Thyroid gland (tissue), 4 donors: ENCODE measurements around the gene PLEKHS1. TPM values are rescaled to one million over a fixed set of nuclear protein-coding genes. Genes with fewer than 3 reads are reported as not detected.

Source experiments
- DNase-seq, 2 donors: peaks; one replicate each; pipeline ENCODE4 v3.0.0-alpha.2; 2019
- H3K27ac ChIP-seq, 3 donors: fragments of 200-600 bp; sonication (generic); 1 replicate in 2 of 3; 2 replicates in 1 of 3; pipeline ENCODE4 v1.5.1; 2016 to 2019; ENCODE audit warnings: mild to moderate bottlenecking in 1 of 3, moderate library complexity in 1 of 3
- H3K27me3 ChIP-seq: fragments of 200-600 bp; sonication (generic); one replicate; pipeline ENCODE4 v1.5.1; 2019
- H3K36me3 ChIP-seq, 2 donors: fragments of 200-600 bp; sonication (generic); one replicate each; pipeline ENCODE4 v1.5.1; 2016 to 2019
- H3K4me1 ChIP-seq, 2 donors: fragments of 200-600 bp; sonication (generic); one replicate each; pipeline ENCODE4 v1.5.1; 2017 to 2019
- H3K4me3 ChIP-seq, 3 donors: fragments of 200-600 bp; sonication (generic); replicated peaks in 1 of 3; 1 replicate in 2 of 3; 2 replicates in 1 of 3; pipeline ENCODE4 v1.5.1; 2016; ENCODE audit warnings: mild to moderate bottlenecking in 1 of 3
- H3K9me3 ChIP-seq: fragments of 200-600 bp; sonication (generic); one replicate; pipeline ENCODE4 v1.5.1; 2017
- POLR2A ChIP-seq, 2 donors: fragments of 450-650 bp; IDR thresholded peaks; one replicate each; pipeline ENCODE4 v1.6.1; 2017; ENCODE audit warnings: antibody characterized with exemption in 2 of 2, mild to moderate bottlenecking in 2 of 2, moderate library complexity in 1 of 2
- WGBS, 2 donors: methylation state at CpG; one replicate each; pipeline ENCODE4 v1.1.5; 2017; 5-methylcytosine and 5-hydroxymethylcytosine counted together
- intact Hi-C: fragments of 100-400 bp; cut with DNase I; formaldehyde crosslinking; loops from one replicate; pipeline ENCODE4 v1.15.1; 2023
- total RNA-seq, 4 donors: library from RNA; depleted of rRNA; stranded (reverse); fragments of >200 nt; gene quantifications; one replicate each; pipeline ENCODE4 v1.2.3, GENCODE V29; 2016
- TF ChIP-seq, protein P1 (sequence below), 6 experiments: fragments of 200-600 bp in 3 of 6; fragments of 450-650 bp in 3 of 6; sonication (generic) in 3 of 6; IDR thresholded peaks; one replicate each; pipeline ENCODE4 v1.5.1; 2016 to 2019; ENCODE audit warnings: antibody characterized with exemption in 6 of 6, mild to moderate bottlenecking in 2 of 6, inconsistent platforms in 1 of 6, moderate library complexity in 1 of 6

The PLEKHS1 gene
- total RNA-seq: not detected

DNA sequence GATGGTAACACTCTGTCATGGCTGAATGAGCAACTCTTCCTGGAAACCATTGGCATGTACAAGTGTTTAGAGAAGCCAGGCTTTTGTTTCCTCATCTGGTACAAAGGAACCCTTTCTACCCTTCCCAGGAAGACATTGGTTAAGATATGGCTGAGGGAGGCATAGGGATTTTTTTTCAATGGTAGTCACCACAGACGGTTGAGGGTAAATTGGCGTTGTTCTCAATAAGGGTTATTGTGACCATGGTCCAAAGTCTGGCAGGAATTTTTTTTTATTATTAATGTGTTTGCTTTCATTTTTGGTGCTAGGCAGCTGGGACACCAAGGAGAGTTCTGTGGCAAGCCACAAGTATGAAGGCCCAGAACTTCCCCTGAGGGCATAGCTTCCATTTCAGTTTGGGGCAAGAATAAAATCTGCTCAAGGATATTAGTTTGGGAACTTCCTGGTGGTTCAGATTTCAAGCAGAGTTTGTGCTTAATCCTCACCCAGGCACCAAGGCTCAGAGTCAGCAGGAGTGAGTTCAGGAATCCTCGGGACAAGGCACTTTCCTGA is at the start of gene PLEKHS1:
PLEKHS1 (plus strand) TSS at position 502 of the 552 bp plus-strand sequence. CDS start 3,596 bp downstream, outside the sequence.
- 65 to 94% methylated on average over 3 of the region's 3 CpGs for WGBS, 2 donors

DNA sequence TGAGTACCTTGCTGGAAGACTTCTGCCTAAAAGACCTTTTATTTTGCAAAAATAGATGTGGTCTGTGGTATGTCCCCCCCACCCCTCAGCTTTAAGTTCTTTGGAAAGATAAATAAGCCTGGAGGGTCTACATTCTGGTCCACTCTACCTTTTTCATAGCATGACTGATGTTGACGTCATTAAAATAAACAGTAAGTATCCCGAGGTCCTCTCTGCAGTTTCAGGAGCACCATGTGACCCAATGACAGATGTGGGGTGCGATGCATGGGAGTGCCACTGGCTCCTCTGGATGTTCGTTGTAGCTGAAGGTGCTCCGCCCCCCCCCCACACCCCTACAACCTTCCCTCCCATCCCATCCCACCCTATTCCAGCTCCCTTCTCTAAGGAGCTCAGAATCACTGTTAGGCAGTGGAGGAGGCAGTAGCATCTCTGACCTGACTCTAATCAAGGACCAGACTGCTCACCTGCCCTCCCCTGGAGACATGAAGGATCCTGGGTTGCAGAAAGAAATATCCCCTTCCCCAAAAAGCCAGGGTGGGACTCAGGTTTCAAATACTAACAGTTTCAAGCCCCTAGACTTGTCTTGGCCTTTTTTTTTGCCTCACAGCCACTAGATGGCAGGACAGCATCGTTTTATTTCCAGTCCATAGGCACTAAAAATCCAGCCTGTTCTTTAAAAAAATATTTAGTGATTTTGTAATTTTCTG is 46.7 kb upstream of the PLEKHS1 start:
- peaks cover 9 to 11% of the 10 kb centered on the region in 2 donors for H3K4me1 ChIP-seq
- no peak overlapping the region for H3K27ac ChIP-seq
- peak in 1 of 2 donors; percentile 6 for DNase-seq
- intact Hi-C loops: no loop called here
- 49 to 56% methylated on average over 5 to 6 of the region's 6 CpGs for WGBS, 2 donors
- no peaks in the 10 kb centered on the region for H3K9me3 ChIP-seq
- H3K27me3 ChIP-seq: no peaks in the 10 kb centered on the region
- no peaks in the 10 kb centered on the region for H3K36me3 ChIP-seq
- no peak overlapping the region for H3K4me3 ChIP-seq
- TF ChIP-seq, protein P1, sequence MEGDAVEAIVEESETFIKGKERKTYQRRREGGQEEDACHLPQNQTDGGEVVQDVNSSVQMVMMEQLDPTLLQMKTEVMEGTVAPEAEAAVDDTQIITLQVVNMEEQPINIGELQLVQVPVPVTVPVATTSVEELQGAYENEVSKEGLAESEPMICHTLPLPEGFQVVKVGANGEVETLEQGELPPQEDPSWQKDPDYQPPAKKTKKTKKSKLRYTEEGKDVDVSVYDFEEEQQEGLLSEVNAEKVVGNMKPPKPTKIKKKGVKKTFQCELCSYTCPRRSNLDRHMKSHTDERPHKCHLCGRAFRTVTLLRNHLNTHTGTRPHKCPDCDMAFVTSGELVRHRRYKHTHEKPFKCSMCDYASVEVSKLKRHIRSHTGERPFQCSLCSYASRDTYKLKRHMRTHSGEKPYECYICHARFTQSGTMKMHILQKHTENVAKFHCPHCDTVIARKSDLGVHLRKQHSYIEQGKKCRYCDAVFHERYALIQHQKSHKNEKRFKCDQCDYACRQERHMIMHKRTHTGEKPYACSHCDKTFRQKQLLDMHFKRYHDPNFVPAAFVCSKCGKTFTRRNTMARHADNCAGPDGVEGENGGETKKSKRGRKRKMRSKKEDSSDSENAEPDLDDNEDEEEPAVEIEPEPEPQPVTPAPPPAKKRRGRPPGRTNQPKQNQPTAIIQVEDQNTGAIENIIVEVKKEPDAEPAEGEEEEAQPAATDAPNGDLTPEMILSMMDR (IDR thresholded peaks at IDR 0.05): peak in 3 of 6 experiments; percentile 39 to 62 (median 48)
- TF ChIP-seq POLR2A (IDR thresholded peaks at IDR 0.05): no peak

More for the DNA sequence above, at the start of gene PLEKHS1:
- Histone ChIP-seq H3K9me3 (no peaks in the 10 kb centered on the region), H3K27ac (no peak within 1 kb of the TSS), H3K4me3 (no peak within 1 kb of the TSS), H3K36me3 (no peaks in the 10 kb centered on the region), H3K27me3 (no peaks in the 10 kb centered on the region), H3K4me1 (peaks cover 0 to 1% of the 10 kb centered on the region in 2 donors)
- DNase-seq: no peak
- TF ChIP-seq, protein P1 (IDR thresholded peaks at IDR 0.05): no peak
- TF ChIP-seq POLR2A (IDR thresholded peaks at IDR 0.05): no peak
- intact Hi-C loops: no loop called here

GRCh38 chr10:113705344-113705652 is 46.2 kb upstream of the PLEKHS1 start:
- no peaks in the 10 kb centered on the region for H3K9me3 ChIP-seq
- no peak overlapping the region for H3K27ac ChIP-seq
- peaks cover 14 to 16% of the 10 kb centered on the region in 2 donors for H3K4me1 ChIP-seq
- no peaks in the 10 kb centered on the region for H3K36me3 ChIP-seq
- no peak for TF ChIP-seq POLR2A (IDR thresholded peaks at IDR 0.05)
- TF ChIP-seq, protein P1 (IDR thresholded peaks at IDR 0.05): no peak
- no peak for DNase-seq
- intact Hi-C loops: no loop called here
- H3K27me3 ChIP-seq: no peaks in the 10 kb centered on the region
- H3K4me3 ChIP-seq: no peak overlapping the region

DNA sequence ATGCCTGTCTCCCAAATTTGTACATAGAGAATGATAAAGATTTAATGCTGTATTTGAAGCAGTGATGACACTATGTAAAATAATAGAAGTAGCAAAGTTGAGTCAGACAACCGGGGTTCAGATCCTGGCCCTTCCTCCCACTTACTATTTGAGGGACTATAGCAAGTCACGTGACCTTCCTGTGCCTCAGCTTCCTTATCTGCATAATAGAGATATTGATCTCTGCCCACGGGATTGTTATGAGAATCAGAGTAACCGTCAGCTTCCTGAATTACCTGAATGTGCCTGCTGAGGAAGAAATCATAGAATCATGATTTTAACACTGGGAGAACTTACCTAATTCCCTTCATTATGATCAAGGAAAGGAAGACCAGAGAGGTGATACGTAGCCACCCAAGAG is 44.9 kb upstream of the PLEKHS1 start:
- H3K36me3 ChIP-seq: no peaks in the 10 kb centered on the region
- H3K27me3 ChIP-seq: no peaks in the 10 kb centered on the region
- WGBS, 2 donors: 85 to 87% methylated on average over 5 of the region's 5 CpGs
- H3K27ac ChIP-seq: no peak overlapping the region
- intact Hi-C loops: no loop called here
- TF ChIP-seq POLR2A (IDR thresholded peaks at IDR 0.05): no peak
- TF ChIP-seq, protein P1 (IDR thresholded peaks at IDR 0.05): no peak
- no peak overlapping the region for H3K4me3 ChIP-seq
- no peak for DNase-seq
- H3K9me3 ChIP-seq: no peaks in the 10 kb centered on the region
- H3K4me1 ChIP-seq: peaks cover 14 to 19% of the 10 kb centered on the region in 2 donors

- Histone ChIP-seq H3K27ac (no peak overlapping the region), H3K4me3 (no peak overlapping the region), H3K27me3 (no peaks in the 10 kb centered on the region), H3K9me3 (no peaks in the 10 kb centered on the region), H3K4me1 (peaks cover 14 to 19% of the 10 kb centered on the region in 2 donors), H3K36me3 (no peaks in the 10 kb centered on the region)
- TF ChIP-seq, protein P1 (IDR thresholded peaks at IDR 0.05): no peak
- no peak for TF ChIP-seq POLR2A (IDR thresholded peaks at IDR 0.05)
- no peak for DNase-seq
- intact Hi-C loops: no loop called here
- 67 to 72% methylated on average over 6 of the region's 6 CpGs for WGBS, 2 donors
Observed at GRCh38 chr10:113708640-113709039, 42.8 kb upstream of the PLEKHS1 start.
